Activated T-cell treated with anti-CD3 and anti-CD28 coated beads, Interleukin-2, amount 50 U/mL, for 24 hours (primary cell): ENCODE measurements around the gene GALNT9.
"Not testable (repeated sequence)": the region's sequence is repeated elsewhere in the genome, so short reads cannot be mapped to it uniquely, and the experiment has no call there.

Source experiments
- DNase-seq: peaks from one replicate; pipeline ENCODE4 v3.0.0-alpha.2; 2020
- H3K27ac Mint-ChIP-seq: 2 replicates; pipeline ENCODE4 v1.8.0; 2020; ENCODE audit warnings: mild to moderate bottlenecking, mixed read lengths
- H3K27me3 Mint-ChIP-seq: 2 replicates; pipeline ENCODE4 v1.8.0; 2020; ENCODE audit warnings: mixed read lengths
- H3K36me3 Mint-ChIP-seq: 2 replicates; pipeline ENCODE4 v1.8.0; 2020; ENCODE audit warnings: low read depth, mixed read lengths
- H3K4me1 Mint-ChIP-seq: 2 replicates; pipeline ENCODE4 v1.8.0; 2020; ENCODE audit warnings: low read depth, mixed read lengths
- H3K4me3 Mint-ChIP-seq: 2 replicates; pipeline ENCODE4 v1.8.0; 2020; ENCODE audit warnings: mild to moderate bottlenecking, moderate library complexity, mixed read lengths
- H3K9me3 Mint-ChIP-seq: 2 replicates; pipeline ENCODE4 v1.8.0; 2020; ENCODE audit warnings: mixed read lengths

Gene GALNT9

DNA sequence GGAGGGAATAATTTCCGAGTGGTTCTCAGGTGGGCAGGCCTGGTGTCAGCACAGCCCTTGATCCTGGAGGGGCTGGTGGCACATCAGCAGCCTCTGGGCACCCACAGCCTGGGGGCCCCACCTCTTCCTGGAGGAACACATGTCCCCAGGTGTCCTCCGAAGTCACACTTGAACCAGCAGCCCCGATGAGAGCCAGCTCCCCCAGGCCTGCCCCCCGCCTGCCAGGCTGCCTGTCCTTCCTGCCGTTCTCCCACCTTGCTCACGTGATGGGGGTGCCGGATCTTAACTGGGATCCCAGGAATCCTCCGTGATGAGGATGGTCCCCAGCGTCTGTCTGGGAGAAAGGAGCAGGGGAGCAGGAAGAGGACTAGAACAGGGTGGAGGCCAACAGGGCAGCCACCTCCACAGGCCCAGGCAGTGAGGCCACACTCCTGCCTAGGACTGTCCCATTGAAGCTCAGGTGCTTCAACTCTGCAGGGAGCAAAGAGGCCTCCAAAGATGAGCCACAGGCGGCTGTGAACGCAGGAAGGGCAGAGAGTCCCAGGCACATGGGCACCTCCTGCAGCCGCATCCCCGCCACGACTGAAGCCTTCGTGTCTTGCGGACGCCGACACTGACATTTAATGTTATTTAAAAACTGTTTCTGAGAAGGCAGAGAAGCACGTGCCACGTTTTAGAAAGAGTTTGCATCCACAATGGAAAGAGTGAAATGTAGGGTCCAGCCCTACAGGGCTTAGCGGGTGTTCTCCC is 77.5 kb downstream of the GALNT9 start:
- Mint-ChIP-seq H3K27ac (no peak overlapping the region), H3K27me3 (no peaks in the 10 kb centered on the region), H3K9me3 (no peaks in the 10 kb centered on the region)

DNA sequence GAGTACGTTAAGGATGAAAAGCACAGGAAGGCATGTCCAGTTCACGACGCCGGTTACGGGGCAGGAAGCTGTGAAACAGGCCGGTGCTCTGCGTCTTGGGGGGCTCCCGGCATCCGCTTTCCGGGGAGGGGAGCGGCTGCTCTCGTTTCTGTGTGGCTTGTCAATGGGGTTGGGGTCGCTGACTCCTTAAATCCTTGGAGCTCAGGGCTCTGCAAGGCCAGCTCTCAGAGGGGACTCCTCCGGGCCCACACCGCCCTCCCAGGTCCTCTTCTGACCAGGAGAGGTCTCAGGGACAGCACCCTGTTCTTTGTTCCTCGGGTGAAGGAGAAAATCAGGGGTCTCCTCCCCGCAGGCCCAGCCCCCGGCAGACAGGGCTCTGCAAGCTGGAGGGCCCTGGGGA is 78.1 kb downstream of the GALNT9 start:
- no peaks in the 10 kb centered on the region for H3K36me3 Mint-ChIP-seq
- H3K27me3 Mint-ChIP-seq, result no peaks in the 10 kb centered on the region
- H3K4me3 Mint-ChIP-seq, result no peak overlapping the region
- no peak for DNase-seq
- no peak overlapping the region for H3K27ac Mint-ChIP-seq
- no peaks in the 10 kb centered on the region for H3K4me1 Mint-ChIP-seq
- H3K9me3 Mint-ChIP-seq, result no peaks in the 10 kb centered on the region

More for the DNA sequence above, 77.5 kb downstream of the GALNT9 start:
- Mint-ChIP-seq H3K36me3 (no peaks in the 10 kb centered on the region), H3K4me1 (no peaks in the 10 kb centered on the region), H3K4me3 (no peak overlapping the region)
- no peak for DNase-seq

DNA sequence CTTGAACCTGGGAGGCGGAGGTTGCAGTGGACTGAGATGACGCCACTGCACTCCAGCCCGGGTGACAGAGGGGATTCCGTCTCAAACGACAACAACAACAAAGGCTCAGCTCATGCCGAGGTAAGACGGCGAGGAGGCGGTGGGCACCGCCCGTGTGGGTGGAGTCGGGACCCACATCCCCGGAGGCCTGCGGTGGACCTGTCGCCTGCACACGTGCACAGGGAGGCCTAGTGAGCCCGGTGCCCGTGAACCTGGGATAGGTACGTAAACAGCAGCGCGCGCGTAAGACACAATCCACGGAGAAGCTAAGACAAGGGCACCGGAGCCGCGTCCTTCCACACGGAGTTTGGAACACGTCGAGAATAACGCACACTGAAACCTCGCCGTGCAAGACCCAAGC is 78.7 kb downstream of the GALNT9 start:
- no peak for DNase-seq
- no peaks in the 10 kb centered on the region for H3K27me3 Mint-ChIP-seq
- no peaks in the 10 kb centered on the region for H3K9me3 Mint-ChIP-seq
- no peak overlapping the region for H3K27ac Mint-ChIP-seq
- no peaks in the 10 kb centered on the region for H3K36me3 Mint-ChIP-seq
- H3K4me1 Mint-ChIP-seq, result no peaks in the 10 kb centered on the region
- H3K4me3 Mint-ChIP-seq, result no peak overlapping the region

DNA sequence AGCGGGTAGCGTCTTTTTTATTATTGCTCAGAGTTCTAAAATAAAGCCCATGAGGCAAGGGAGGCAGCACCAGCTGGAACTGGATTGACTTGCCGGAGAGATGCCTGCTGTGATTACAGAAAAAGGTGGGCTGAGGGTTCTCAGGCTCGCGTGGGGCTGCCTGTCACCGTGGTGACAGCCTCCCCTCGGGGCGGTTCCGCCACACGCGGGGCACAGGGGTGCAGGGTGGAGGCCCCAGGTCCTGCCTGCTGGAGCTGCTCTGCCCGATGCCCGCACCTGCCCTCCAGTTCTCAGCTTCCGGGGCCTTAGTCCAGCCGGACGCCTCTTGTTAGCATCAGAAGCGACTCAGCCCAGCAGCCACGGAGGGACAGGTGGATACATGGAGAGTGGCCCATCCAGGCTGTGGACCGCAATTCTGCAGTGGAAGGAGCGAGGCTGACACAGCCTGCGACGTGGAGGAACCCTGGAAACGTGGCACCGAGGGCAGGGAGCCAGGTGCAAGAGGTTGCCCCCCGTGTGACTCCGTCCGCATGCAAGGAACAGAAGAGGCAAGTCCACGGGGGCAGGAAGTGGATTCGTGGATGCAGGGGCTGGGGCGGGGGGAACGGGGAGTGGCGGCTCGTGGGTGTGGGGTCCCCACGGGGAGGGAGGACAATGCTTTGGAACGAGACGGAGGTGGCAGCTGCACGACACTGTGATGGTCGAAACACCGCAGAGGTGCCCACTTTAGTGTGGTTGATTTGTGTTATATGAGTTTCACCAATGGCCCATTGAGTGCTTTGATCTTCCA is 79.5 kb downstream of the GALNT9 start:
- DNase-seq, result no peak
- no peak overlapping the region for H3K27ac Mint-ChIP-seq
- H3K4me1 Mint-ChIP-seq, result no peaks in the 10 kb centered on the region
- H3K9me3 Mint-ChIP-seq, result no peaks in the 10 kb centered on the region
- no peaks in the 10 kb centered on the region for H3K36me3 Mint-ChIP-seq
- no peaks in the 10 kb centered on the region for H3K27me3 Mint-ChIP-seq
- H3K4me3 Mint-ChIP-seq, result no peak overlapping the region

DNA sequence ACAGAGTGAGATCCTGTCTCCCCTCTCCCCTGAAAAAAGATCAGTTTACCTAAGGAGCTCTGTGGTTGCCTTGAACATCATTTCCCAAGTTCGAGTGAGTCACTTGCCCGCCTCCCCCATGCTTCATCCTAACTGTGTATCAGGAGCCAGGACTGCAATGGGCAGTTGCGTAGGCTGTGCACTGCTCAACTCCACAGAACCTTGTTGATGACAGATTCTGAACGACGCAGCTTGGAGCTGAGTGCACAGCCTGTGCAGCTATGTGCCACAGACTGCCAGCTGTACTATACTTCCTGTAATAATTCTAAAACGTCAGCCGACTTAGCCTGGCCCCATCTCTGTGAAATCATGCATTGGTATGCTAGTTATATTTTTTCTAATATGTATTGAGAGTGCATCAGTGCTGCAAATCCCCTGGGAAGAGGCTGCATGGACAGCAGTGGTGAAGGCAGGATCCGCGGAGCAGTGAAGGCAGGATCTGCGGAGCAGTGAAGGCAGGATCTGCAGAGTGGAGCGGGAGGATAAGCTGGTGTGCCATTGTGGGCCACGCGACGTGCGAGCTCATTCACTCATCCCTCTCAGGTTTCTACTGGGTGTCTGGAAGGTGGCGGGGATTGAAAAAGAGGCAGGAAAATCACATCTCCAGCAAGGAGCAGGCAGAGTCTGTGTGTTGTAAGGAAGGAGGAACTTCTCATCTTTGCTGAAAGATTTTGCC is 80.8 kb downstream of the GALNT9 start:
- Mint-ChIP-seq H3K27me3 (no peaks in the 10 kb centered on the region), H3K27ac (no peak overlapping the region), H3K9me3 (no peaks in the 10 kb centered on the region), H3K4me1 (peaks cover 2% of the 10 kb centered on the region), H3K36me3 (no peaks in the 10 kb centered on the region), H3K4me3 (no peak overlapping the region)
- DNase-seq, result no peak

DNA sequence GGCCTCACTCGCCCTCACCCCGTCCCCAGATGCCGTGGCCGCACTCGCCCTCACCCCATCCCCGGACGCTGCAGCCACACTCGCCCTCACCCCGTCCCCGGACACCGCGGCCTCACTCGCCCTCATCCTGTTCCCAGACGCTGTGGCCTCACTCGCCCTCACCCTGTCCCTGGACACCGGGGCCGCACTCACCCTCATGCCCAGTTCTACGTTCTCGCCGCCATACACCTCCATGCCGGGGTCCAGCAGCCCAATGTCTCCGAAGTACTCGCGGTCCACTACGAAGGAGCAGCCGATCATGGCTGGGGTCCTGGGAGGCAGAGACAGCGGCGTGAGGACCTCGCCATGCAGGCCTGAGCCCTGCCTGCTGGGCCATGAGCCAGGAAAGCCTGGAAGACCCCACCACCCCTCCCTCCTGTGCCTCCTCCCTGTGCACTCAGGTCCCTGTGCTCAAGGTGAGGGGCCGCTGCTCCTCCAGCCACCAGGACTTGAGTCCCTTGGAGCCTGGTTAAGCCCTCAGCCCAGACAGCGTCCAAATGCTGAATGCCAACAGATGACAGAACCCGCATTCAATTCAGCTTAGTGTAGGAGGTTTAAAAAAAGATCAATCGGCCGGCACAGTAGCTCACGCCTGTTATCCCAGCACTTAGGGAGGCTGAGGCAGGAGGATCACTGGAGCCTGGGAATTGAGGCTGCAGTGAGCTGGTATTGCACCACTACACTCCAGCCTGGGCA is 81.5 kb downstream of the GALNT9 start:
- H3K27ac Mint-ChIP-seq, result no peak overlapping the region
- DNase-seq, result no peak
- H3K36me3 Mint-ChIP-seq, result no peaks in the 10 kb centered on the region
- no peaks in the 10 kb centered on the region for H3K27me3 Mint-ChIP-seq
- no peaks in the 10 kb centered on the region for H3K9me3 Mint-ChIP-seq
- H3K4me3 Mint-ChIP-seq, result no peak overlapping the region
- H3K4me1 Mint-ChIP-seq, result peaks cover 3% of the 10 kb centered on the region

DNA sequence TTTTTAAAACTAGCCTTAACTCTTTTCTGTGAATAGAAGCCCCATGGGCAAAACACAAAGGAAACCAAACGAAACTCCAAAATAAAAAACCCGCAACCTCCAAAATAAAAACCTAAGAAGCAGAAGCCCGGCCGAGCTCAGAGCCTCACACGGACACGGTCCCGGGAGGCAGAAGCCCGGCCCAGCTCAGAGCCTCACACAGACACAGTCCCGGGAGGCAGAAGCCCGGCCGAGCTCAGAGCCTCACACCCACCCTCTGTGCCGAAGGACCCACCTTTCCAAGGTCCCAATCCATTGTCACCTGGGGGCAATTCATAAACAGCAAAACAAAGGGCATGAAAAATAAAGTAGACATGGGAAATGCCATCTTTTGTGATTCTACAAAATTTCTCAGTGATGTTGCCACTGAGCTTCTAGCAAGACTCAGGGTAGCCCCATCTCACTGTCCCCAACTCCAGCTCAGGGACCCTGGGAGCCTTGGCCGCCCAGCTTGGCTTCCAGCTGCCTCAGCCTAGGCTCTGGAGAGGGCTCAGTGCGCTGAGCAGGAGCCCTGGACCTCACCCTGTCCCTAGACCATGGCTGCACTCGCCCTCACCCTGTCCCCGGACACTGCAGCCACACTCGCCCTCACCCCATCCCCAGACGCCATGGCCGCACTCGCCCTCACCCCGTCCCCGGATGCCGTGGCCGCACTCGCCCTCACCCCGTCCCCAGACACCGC is 82.2 kb downstream of the GALNT9 start:
- H3K4me1 Mint-ChIP-seq, result peaks cover 3% of the 10 kb centered on the region
- no peak overlapping the region for H3K27ac Mint-ChIP-seq
- DNase-seq, result no peak
- no peaks in the 10 kb centered on the region for H3K27me3 Mint-ChIP-seq
- no peaks in the 10 kb centered on the region for H3K9me3 Mint-ChIP-seq
- no peaks in the 10 kb centered on the region for H3K36me3 Mint-ChIP-seq
- H3K4me3 Mint-ChIP-seq, result no peak overlapping the region

GRCh38 chr12:132245521-132246101 is 83.8 kb downstream of the GALNT9 start:
- H3K4me3 Mint-ChIP-seq, result no peak overlapping the region
- no peaks in the 10 kb centered on the region for H3K27me3 Mint-ChIP-seq
- H3K9me3 Mint-ChIP-seq, result no peaks in the 10 kb centered on the region
- H3K27ac Mint-ChIP-seq, result no peak overlapping the region
- no peaks in the 10 kb centered on the region for H3K36me3 Mint-ChIP-seq
- no peak for DNase-seq
- H3K4me1 Mint-ChIP-seq, result peaks cover 3% of the 10 kb centered on the region

- Mint-ChIP-seq H3K4me1 (peaks cover 3% of the 10 kb centered on the region), H3K27me3 (no peaks in the 10 kb centered on the region), H3K9me3 (no peaks in the 10 kb centered on the region), H3K4me3 (no peak overlapping the region), H3K27ac (no peak overlapping the region), H3K36me3 (no peaks in the 10 kb centered on the region)
- DNase-seq, result no peak
These were observed 84.6 kb downstream of the GALNT9 start for GRCh38 chr12:132244724-132245295.

GRCh38 chr12:132243596-132244310 is 85.6 kb downstream of the GALNT9 start:
- peaks cover 3% of the 10 kb centered on the region for H3K4me1 Mint-ChIP-seq
- no peak overlapping the region for H3K4me3 Mint-ChIP-seq

DNA sequence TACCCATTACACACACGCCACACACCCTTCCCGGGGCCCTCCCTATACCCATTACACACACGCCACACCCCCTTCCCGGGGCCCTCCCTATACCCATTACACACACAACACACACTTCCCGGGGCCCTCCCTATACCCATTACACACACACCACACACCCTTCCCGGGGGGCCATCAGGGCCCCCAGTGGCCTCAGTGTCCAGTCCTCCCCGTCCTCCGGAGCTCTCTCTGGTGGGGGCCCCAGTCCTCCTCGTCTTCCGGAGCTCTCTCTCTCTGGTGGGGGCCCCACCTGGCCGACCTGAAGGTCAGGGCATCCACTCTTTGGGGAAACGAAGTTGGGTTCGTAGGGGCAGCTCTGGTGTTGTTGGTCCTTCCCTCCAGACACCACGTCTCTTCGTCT is 86.2 kb downstream of the GALNT9 start:
- H3K4me1 Mint-ChIP-seq, H3K36me3 Mint-ChIP-seq, H3K4me3 Mint-ChIP-seq, H3K27ac Mint-ChIP-seq, H3K27me3 Mint-ChIP-seq, DNase-seq, H3K9me3 Mint-ChIP-seq: not testable (repeated sequence)

More at GRCh38 chr12:132243596-132244310, 85.6 kb downstream of the GALNT9 start:
- H3K36me3 Mint-ChIP-seq, result no peaks in the 10 kb centered on the region
- H3K27ac Mint-ChIP-seq, result no peak overlapping the region
- no peaks in the 10 kb centered on the region for H3K9me3 Mint-ChIP-seq
- no peak for DNase-seq
- no peaks in the 10 kb centered on the region for H3K27me3 Mint-ChIP-seq

DNA sequence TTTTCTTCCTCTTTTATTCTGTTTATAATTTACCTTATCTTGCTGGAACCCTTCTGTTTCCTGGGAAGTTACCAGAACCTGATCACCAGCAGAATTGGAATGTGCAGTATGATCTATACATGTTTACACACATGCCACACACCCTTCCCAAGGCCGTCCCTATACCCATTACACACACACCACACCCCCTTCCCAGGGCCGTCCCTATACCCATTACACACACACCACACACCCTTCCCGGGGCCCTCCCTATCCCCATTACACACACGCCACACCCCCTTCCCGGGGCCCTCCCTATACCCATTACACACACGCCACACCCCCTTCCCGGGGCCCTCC is 88.8 kb downstream of the GALNT9 start:
- not testable (repeated sequence) for H3K4me1 Mint-ChIP-seq, H3K27me3 Mint-ChIP-seq, H3K27ac Mint-ChIP-seq, H3K4me3 Mint-ChIP-seq, DNase-seq, H3K9me3 Mint-ChIP-seq, H3K36me3 Mint-ChIP-seq
